ENCODE results near the gene BRF1.

- no peak for TF ChIP-seq CTCF (IDR thresholded peaks at IDR 0.05)
- no peak for TF ChIP-seq POLR2A (IDR thresholded peaks at IDR 0.05)
Measured at GRCh38 chr14:105213361-105213760, 87.4 kb downstream of the BRF1 start.

Measured in esophagus squamous epithelium (tissue), 4 donors.